ENCODE results near the gene HOXA7. TPM values are rescaled to one million over a fixed set of nuclear protein-coding genes. Genes with fewer than 3 reads are reported as not detected.

The HOXA7 gene
- total and polyA plus RNA-seq, 8 donors = 0.06 to 0.49 (median 0.17) TPM; not detected in 3

DNA sequence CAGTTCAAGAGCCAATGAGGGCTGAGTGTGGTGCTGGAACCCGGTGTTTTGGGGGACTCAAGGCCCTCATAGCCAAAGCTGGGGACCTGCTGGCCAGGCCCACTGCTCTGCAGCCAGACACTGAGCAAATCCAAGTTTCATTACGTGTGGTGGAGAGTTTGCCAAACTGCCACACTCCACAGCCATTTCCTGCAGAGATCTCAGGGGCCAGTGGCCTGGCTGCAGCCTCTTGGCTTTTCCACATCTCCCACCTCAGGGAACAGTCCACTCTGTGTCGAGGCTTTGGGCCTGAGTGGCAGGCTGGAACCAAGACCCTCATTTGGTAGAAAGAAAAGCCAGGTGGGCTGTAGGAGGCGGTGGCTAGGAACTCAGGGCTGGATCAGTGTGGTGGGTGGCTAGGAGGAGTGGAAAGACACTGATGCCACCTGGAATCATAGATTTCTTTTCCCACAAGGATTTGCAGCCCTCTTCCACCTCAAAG is 25.4 kb upstream of the HOXA7 start:
- intact Hi-C loops (cut with DNase I) = no loop called here
- H3K4me3 ChIP-seq = no peak overlapping the region
- FAIRE-seq (no peak), ATAC-seq (no peak), DNase-seq (peak in 2 of 6 donors; percentile 3 to 41)
- H3K27me3 ChIP-seq = peaks cover 7 to 88% (median 28%) of the 10 kb centered on the region in 4 donors
- H3K36me3 ChIP-seq = no peaks in the 10 kb centered on the region
- TF ChIP-seq, protein P1, sequence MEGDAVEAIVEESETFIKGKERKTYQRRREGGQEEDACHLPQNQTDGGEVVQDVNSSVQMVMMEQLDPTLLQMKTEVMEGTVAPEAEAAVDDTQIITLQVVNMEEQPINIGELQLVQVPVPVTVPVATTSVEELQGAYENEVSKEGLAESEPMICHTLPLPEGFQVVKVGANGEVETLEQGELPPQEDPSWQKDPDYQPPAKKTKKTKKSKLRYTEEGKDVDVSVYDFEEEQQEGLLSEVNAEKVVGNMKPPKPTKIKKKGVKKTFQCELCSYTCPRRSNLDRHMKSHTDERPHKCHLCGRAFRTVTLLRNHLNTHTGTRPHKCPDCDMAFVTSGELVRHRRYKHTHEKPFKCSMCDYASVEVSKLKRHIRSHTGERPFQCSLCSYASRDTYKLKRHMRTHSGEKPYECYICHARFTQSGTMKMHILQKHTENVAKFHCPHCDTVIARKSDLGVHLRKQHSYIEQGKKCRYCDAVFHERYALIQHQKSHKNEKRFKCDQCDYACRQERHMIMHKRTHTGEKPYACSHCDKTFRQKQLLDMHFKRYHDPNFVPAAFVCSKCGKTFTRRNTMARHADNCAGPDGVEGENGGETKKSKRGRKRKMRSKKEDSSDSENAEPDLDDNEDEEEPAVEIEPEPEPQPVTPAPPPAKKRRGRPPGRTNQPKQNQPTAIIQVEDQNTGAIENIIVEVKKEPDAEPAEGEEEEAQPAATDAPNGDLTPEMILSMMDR (IDR thresholded peaks at IDR 0.05) = no peak
- 41 to 47% methylated on average over 4 of the region's 4 CpGs for WGBS, 2 donors
- H3K9me3 ChIP-seq = no peaks in the 10 kb centered on the region
- peaks cover 0 to 6% (median 0%) of the 10 kb centered on the region in 3 donors for H3K4me1 ChIP-seq
- H3K27ac ChIP-seq = no peak overlapping the region

DNA sequence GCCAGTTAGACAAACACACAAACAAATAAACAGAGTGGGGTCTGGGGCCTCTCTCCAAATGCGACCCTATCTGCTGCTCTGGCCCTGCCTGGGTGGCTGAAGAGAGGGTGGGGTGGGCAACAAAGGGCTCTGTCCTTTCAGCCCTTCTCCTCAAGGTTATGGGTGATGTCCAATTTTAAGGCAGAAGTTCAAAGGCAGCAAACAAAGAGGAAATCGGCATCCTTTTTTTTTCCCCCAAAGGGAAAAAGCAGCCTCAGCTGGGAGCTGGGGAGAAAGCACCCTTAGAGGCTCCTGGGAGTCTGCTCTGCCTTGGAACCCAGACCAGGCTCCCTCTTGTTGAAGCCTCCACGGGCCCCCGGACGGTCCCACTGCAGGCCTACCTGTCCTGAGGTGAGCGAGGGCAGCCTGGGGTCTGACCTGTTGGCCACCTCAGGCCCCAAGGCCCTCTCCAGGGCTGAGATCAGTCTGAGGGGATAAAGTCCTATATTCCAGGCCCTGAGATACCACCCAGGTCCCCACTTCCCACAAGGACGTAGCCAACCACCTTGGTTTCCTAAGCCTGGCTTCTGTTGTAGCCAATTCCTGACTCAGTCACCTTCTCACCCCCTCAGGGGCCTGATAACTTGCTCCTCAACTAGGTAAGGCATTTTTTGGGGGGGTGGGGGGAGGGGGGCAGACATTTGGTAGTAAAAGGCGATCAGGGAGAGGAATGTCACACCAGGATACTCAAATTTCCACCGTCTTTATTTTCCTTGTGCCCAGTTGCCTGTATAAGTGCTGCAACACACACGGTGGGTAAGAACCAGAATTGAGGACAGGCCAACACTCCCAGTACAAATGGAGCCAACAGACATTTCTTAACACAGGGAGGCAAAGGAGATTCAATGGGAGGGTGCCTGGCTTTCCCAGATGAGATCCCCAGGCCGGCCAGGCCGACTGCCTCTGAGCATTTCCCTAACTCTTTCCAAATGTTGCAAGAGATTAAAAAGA is 24.3 kb upstream of the HOXA7 start:
- Histone ChIP-seq H3K36me3 (no peaks in the 10 kb centered on the region), H3K4me3 (no peak overlapping the region), H3K27me3 (peaks cover 7 to 88% (median 26%) of the 10 kb centered on the region in 4 donors), H3K4me1 (peaks cover 0 to 6% (median 0%) of the 10 kb centered on the region in 3 donors), H3K9me3 (no peaks in the 10 kb centered on the region), H3K27ac (no peak overlapping the region)
- FAIRE-seq (no peak), DNase-seq (peak in 3 of 6 donors; percentile 7 to 52 (median 41)), ATAC-seq (no peak)
- WGBS, 2 donors = 49 to 51% methylated on average over 12 of the region's 12 CpGs
- TF ChIP-seq, protein P1 (IDR thresholded peaks at IDR 0.05) = no peak
- intact Hi-C loops (cut with DNase I) = no loop called here

DNA sequence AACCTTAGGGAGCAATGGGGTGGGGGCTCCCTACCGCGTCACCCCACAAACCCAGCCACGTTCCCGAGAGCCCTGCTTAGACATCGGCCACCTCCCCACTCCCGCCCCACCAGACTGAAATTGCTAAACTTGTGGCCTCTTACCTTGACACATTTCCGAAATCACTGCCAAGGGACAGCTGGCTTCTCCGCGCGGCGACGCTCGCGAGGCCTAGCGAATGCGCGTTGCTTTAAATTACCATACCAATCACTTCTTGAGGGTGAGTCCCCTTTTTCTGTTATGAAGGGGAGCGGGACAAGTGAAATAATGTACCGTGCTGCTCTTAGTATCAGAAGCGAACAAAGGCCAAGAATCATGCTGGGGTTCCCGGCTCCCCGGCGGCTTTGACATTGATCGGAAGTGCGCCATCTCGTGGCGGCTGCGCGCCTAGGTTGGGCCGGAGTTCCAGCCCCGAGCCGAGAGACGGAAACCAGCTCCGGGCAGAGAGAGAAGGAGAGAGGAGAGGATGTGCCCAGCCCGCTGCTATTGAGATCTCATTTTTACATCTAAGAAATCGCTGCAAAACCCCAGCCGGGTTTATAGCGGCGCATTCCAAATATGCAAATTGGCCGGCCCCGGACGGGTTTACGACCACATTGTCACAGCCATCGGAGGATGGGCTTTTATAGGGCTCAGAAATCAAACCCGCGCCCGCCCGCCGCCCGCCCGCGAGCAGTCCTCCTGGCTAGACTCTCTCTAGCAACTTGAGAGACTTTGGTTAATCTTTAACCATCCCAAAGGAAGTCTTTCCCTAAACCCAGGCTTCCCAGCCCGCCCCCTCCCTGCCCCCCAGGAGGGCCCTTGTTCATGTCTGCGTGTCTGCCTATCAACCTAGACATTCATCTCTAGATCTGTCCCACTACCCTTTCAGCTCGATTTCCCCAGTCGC is 23.3 kb upstream of the HOXA7 start:
- TF ChIP-seq, protein P1 (IDR thresholded peaks at IDR 0.05) = peak; percentile 37 to 60 (median 45)
- peak in 4 of 6 donors; percentile 46 to 84 (median 58) for DNase-seq
- intact Hi-C loops (cut with DNase I) = no loop called here
- no peak overlapping the region for H3K27ac ChIP-seq
- H3K27me3 ChIP-seq = peaks cover 7 to 82% (median 25%) of the 10 kb centered on the region in 4 donors
- no peaks in the 10 kb centered on the region for H3K9me3 ChIP-seq
- no peak for FAIRE-seq
- no peaks in the 10 kb centered on the region for H3K36me3 ChIP-seq
- WGBS, 2 donors = 8% methylated on average over 56 of the region's 56 CpGs
- no peak overlapping the region for H3K4me3 ChIP-seq
- peaks cover 0 to 6% (median 0%) of the 10 kb centered on the region in 3 donors for H3K4me1 ChIP-seq
- ATAC-seq = peak; percentile 59 to 76 (median 73)

DNA sequence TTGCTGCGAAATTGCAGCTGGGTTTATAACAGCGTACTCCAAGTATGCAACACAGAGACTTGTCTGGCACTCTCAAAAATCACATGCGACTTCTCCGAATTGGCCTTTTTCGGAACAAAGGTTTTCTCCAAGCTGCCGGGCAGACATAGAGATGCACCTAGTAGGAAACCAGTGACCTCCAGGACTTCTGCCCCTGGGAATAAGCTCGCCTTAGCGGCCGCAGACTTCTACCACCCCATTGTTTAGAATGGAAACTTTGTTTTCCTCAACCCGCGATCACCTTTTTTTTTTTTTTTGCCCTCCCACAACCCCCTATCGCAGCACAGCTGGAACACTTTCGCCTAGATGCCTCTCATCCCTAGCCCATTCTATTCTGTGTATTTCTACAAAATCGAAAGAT is 22.6 kb upstream of the HOXA7 start:
- no peak for ATAC-seq
- H3K36me3 ChIP-seq = no peaks in the 10 kb centered on the region
- WGBS, 2 donors = 21 to 22% methylated on average over 14 of the region's 14 CpGs
- no peak for FAIRE-seq
- TF ChIP-seq, protein P1 (IDR thresholded peaks at IDR 0.05) = no peak
- no peak overlapping the region for H3K27ac ChIP-seq
- intact Hi-C loops (cut with DNase I) = no loop called here
- H3K4me3 ChIP-seq = no peak overlapping the region
- peaks cover 0 to 3% (median 0%) of the 10 kb centered on the region in 3 donors for H3K4me1 ChIP-seq
- no peaks in the 10 kb centered on the region for H3K9me3 ChIP-seq
- peak in 1 of 6 donors; percentile 21 for DNase-seq
- H3K27me3 ChIP-seq = peaks cover 7 to 83% (median 26%) of the 10 kb centered on the region in 4 donors
